ENCODE data around the gene FBXO41. TPM values are rescaled to one million over a fixed set of nuclear protein-coding genes. Genes with fewer than 3 reads are reported as not detected.

Gene FBXO41
- total RNA-seq, 2 experiments from 2014 or later: 39.4 to 39.5 TPM

- POLR2A ChIA-PET: interaction anchor here (0.6 to 1.5 kb wide), 2 partner anchors 38 to 57 kb away, joined by 3 to 8 read pairs; partner anchors contain the start of genes CCT7 and PRADC1
These were observed 6.0 kb upstream of the FBXO41 start for GRCh38 chr2:73290049-73290839.

DNA sequence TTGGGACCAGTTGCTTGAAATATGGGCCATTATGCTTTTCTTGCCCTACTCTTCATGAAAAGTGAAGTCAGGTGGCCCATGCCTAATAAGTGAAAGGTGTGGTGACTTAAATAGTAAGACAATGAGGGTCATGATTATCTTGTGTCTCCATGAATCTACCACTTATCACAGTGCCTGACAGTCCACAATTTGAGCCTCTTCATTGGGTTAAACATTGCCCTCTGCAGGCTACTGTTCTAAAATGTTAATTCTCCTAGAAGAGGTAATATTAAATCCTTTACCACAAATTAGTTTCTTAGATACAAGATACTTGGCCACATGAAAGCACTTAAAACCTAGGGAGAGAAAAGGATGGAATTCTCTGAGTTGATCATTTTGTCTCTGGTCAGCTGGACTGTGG lies 5.0 kb upstream of the FBXO41 start:
- ChIA-PET POLR2A (no interaction called here), CTCF (interaction anchor here (1.0 to 2.7 kb wide), 6 partner anchors 11 to 98 kb away, joined by 3 to 27 read pairs (median 5); partner anchors contain the start of genes CCT7 and PRADC1)

More at GRCh38 chr2:73290049-73290839, 6.0 kb upstream of the FBXO41 start:
- CTCF ChIA-PET: interaction anchor here (1.0 to 2.7 kb wide), 12 partner anchors 9 to 113 kb away, joined by 3 to 27 read pairs (median 5); partner anchors contain the start of genes CCT7 and PRADC1

DNA sequence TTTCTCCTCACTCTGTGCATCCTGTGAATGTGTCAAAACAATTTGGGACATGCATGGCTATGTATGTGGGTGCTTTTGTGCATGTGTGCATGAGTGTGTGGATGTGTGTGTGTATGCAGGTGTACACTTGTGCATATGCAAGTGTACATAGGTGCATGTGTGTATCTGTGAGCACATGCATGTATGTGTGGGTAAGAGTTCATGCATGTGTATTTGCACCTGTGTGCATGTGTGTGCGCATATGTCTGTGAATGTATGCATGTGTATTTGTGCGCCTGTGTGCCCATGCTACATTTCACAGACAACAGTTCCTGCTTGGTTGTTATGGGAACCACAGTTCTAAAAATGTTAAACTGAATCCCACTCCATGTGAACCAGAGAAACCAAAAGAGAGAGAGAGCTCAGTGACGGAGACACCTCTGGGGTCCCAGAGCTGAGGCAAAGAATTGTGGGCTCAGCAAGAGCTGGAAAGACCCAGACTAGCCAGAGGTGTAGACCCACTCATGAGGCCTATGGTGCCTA lies 1.9 kb upstream of the FBXO41 start:
- ChIA-PET POLR2A (no interaction called here), CTCF (interaction anchor here (1.9 kb wide), 1 partner anchor 100 kb away, joined by 6 read pairs; the partner anchor contains the start of gene ALMS1)

DNA sequence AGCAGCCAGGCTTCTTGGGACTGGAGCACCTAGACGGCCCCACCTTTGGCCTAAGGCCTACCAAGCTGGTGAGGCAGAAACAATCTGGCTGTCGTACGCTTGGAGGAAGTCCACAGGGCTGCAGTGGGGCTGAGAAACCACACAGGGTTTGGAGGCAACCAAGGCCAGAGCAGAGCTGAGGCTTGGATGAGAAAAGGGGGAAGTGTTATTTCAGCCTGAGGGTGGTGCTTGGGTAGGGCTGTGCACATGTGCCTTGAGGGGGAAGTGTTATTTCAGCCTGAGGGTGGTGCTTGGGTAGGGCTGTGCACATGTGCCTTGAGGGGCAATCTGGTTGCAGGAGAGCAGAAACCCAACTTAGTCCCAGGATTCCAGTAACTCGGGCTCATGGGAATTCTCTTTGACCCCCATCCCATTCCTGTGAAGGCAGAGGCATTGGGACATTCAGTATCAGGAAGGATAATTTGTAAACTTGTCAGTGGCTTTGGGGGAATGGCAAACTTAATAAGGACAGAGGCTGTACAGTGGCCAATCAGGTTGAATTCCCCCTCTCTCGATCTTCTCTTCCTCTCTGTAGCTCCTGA lies 971 bp upstream of the FBXO41 start:
- POLR2A ChIA-PET: interaction anchor here (0.8 to 1.8 kb wide), 5 partner anchors 8 to 101 kb away, joined by 3 to 17 read pairs (median 8); partner anchors contain the start of genes ALMS1, CCT7, EGR4 and PRADC1
- CTCF ChIA-PET: interaction anchor here (1.9 kb wide), 1 partner anchor 101 kb away, joined by 6 read pairs; the partner anchor contains the start of gene ALMS1

DNA sequence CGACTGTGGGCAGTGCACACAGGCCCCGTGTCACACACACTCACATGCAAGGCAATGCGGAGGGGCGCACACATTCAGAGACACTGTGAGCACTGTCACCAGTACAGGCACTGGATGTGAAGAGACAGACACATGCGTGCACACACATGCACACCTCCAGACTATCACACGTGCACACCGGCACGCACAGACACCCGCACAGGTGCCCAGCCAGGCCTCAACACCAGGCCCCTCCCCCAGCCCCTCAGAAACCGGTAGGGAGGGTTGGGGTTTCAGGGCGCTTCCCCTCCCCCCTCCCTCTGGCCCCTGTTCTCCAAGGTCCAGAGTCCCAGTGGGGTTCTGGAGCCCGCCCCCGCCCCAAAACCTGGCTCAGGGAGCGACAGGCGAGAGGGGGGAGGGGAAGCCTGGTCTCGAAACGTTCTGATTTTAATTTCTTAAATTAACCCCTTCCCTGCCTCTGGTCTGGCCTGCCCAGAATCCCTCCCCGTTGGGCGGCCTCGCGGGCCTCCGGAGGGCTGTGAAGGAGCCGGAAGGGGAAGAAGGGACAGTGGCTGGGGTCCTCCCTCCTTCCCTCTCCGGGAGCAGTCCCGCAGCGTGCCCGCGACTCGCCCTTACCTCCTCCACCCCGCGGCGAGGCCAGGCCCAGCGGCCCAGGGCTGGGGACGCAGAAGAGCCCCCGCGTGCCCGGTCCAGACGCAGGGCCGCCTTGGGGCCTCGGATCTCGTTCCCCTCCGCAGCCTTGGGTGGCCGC lies 558 bp downstream of the FBXO41 start:
- POLR2A ChIA-PET: interaction anchor here (1.6 to 1.8 kb wide), 4 partner anchors 10 to 102 kb away, joined by 3 to 17 read pairs (median 12); partner anchors contain the start of genes ALMS1, CCT7, EGR4 and PRADC1
- CTCF ChIA-PET: no interaction called here

- ChIA-PET POLR2A (no interaction called here), CTCF (no interaction called here)
These were observed 1.2 kb downstream of the FBXO41 start for GRCh38 chr2:73282924-73283544.

- CTCF ChIA-PET: interaction anchor here (1.6 kb wide), 1 partner anchor 9 kb away, joined by 5 read pairs; no protein-coding TSS in a partner anchor
- POLR2A ChIA-PET: no interaction called here
These were observed 3.0 kb downstream of the FBXO41 start for GRCh38 chr2:73281244-73281643.

DNA sequence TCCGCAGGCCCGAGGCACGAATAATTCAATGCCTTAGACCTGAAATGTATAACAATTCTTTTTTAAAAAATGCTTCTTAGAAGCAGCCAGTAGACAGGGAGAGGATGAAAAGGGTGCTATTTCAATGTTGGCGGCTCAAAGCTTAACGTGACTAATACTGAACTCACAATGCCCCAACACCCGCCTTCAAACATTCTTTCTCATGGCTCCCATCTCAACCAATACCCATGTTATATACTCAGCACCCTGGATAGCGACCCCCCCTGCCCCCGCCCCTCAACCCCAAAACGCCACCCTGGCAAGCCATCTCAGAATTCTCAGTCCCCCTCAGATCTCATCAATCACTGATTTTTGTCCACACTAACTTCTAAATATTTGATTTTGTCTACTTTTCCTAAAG lies 4.4 kb downstream of the FBXO41 start:
- POLR2A ChIA-PET: no interaction called here
- CTCF ChIA-PET: interaction anchor here (0.7 kb wide), 1 partner anchor 11 kb away, joined by 3 read pairs; no protein-coding TSS in a partner anchor

- ChIA-PET CTCF (no interaction called here), POLR2A (no interaction called here)
These were observed 12.0 kb downstream of the FBXO41 start for GRCh38 chr2:73272270-73272669.

- ChIA-PET POLR2A (interaction anchor here (0.6 kb wide), 1 partner anchor 1567 kb away, joined by 3 read pairs; no protein-coding TSS in a partner anchor), CTCF (no interaction called here)
These were observed 14.4 kb downstream of the FBXO41 start for GRCh38 chr2:73269686-73270465.

- POLR2A ChIA-PET: interaction anchor here (0.9 to 1.1 kb wide), 3 partner anchors 11 to 16 kb away, joined by 3 to 4 read pairs (median 3); no protein-coding TSS in a partner anchor
- CTCF ChIA-PET: interaction anchor here (1.0 kb wide), 1 partner anchor 11 kb away, joined by 3 read pairs; no protein-coding TSS in a partner anchor
These were observed 15.2 kb downstream of the FBXO41 start for GRCh38 chr2:73268830-73269685.

- ChIA-PET POLR2A (interaction anchor here (0.9 to 1.1 kb wide), 3 partner anchors 11 to 16 kb away, joined by 3 to 4 read pairs (median 3); no protein-coding TSS in a partner anchor), CTCF (interaction anchor here (1.0 kb wide), 1 partner anchor 12 kb away, joined by 3 read pairs; no protein-coding TSS in a partner anchor)
These were observed 15.9 kb downstream of the FBXO41 start for GRCh38 chr2:73268366-73268829.

DNA sequence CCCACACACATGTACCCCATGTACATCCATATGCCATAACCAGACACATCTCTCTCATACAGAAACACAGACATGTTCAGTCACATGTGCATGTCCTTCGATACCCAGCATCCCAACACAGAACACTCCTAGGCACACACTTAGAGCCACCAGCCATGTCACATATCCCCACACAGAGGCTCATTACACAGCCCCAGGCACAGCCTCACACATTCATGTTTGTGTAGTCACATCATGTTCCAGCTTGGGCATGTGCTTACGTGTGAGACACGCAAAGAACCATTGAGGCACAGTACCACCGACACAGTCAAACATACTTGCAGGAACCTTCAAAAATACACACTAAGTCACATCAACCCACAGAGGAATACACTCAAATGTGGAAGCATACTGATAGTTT lies 17.3 kb downstream of the FBXO41 start:
- CTCF ChIA-PET: no interaction called here
- POLR2A ChIA-PET: no interaction called here

- POLR2A ChIA-PET: no interaction called here
- CTCF ChIA-PET: no interaction called here
These were observed 18.0 kb downstream of the FBXO41 start for GRCh38 chr2:73266061-73266901.

GRCh38 chr2:73265298-73266060 lies 18.8 kb downstream of the FBXO41 start:
- ChIA-PET POLR2A (no interaction called here), CTCF (no interaction called here)

All from activated CD8-positive, alpha-beta memory T cell treated with anti-CD3 and anti-CD28 coated beads for 36 hours (primary cell).